NCI-H1048 (cell line): ENCODE results near the gene PIP.
"Not testable (repeated sequence)": the region's sequence is repeated elsewhere in the genome, so short reads cannot be mapped to it uniquely, and the experiment has no call there.

Source experiments
- DNase-seq: peaks from one replicate; lab custom pipeline; 2025; lab: John Stamatoyannopoulos, UW

Gene PIP

GRCh38 chr7:143177374-143178119, 45.7 kb downstream of the PIP start:
- DNase-seq = no peak

- DNase-seq = not testable (repeated sequence)
Measured at GRCh38 chr7:143180771-143181170, 48.9 kb downstream of the PIP start.

GRCh38 chr7:143181349-143181748, 49.5 kb downstream of the PIP start:
- no peak for DNase-seq

- DNase-seq = no peak
Measured at GRCh38 chr7:143183024-143183423, 51.1 kb downstream of the PIP start, which contains the start of gene TAS2R39. TSS of gene TAS2R39 (plus strand) at chr7:143183419. CDS start at chr7:143183419, 0 bp downstream.

GRCh38 chr7:143185551-143185950, 53.7 kb downstream of the PIP start:
- DNase-seq = no peak

GRCh38 chr7:143188994-143189393, 57.1 kb downstream of the PIP start:
- DNase-seq = no peak
